ENCODE data around the gene SDHAF3.
"Not testable (repeated sequence)": the region's sequence is repeated elsewhere in the genome, so short reads cannot be mapped to it uniquely, and the experiment has no call there.

The SDHAF3 gene

DNA sequence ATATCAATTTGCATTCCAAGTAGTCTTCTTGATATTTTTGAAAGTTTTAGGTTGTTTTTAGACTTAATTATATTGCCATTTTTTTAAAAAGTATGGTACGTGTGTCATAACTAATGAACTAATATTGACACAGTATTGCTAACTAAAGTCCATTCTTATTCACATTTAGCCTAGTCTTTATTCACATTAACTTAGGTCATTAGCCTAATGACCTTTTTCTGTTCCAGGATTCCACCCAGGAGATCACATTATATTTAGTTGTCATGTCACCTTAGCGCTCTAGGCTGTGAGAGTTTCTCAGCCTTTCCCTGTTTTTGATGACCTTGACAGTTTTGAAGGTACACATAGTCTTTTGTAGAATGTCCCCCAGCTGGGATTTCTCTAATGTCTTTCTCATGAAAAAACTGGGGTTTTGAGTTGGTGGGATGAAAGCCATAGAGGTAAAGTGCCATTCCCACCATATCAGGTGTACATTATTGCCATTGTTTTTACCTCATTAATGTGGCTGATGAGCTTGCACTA lies 38.5 kb downstream of the SDHAF3 start:
- H3K79me2 ChIP-seq (ENCODE audit: control insufficient read depth, insufficient read depth, low read length) = no peaks in the 10 kb centered on the region
- no peak overlapping the region for H3K18ac ChIP-seq (ENCODE audit: low read length)
- no peak overlapping the region for H3K4me2 ChIP-seq (ENCODE audit: low read length)
- H3K79me1 ChIP-seq (ENCODE audit: low read length) = peaks cover 3% of the 10 kb centered on the region
- no peaks in the 10 kb centered on the region for H3K36me3 ChIP-seq (ENCODE audit: control insufficient read depth, insufficient read depth, low read length)
- no peak overlapping the region for H4K5ac ChIP-seq (ENCODE audit: low read length)
- H3K9ac ChIP-seq (ENCODE audit: low read length) = no peak overlapping the region
- no peak overlapping the region for H2BK15ac ChIP-seq (replicated peaks; ENCODE audit: low read depth)
- no peak for DNase-seq
- H2BK120ac ChIP-seq (ENCODE audit: low read depth, low read length) = no peak overlapping the region
- H4K8ac ChIP-seq (ENCODE audit: low read depth, low read length) = no peak overlapping the region
- no peaks in the 10 kb centered on the region for H3K27me3 ChIP-seq (ENCODE audit: insufficient read depth, low read length, poor library complexity)
- H3K23ac ChIP-seq (ENCODE audit: low read length) = no peak overlapping the region
- no peak overlapping the region for H3K4me3 ChIP-seq (ENCODE audit: low read length)
- WGBS (ENCODE audit: extremely low coverage, insufficient coverage, low lambda C conversion rate) = no CpG with 5 or more reads among the region's 2 CpGs
- H3K4ac ChIP-seq (ENCODE audit: low read depth, low read length) = no peak overlapping the region
- no peak overlapping the region for H3K56ac ChIP-seq (ENCODE audit: low read length)
- H2BK5ac ChIP-seq (ENCODE audit: low read length) = no peak overlapping the region
- no peaks in the 10 kb centered on the region for H3K4me1 ChIP-seq (ENCODE audit: control insufficient read depth, low read depth, low read length)
- no peak overlapping the region for H3K27ac ChIP-seq (ENCODE audit: low read depth, low read length)
- no peak overlapping the region for H2AK5ac ChIP-seq (ENCODE audit: low read length)

DNA sequence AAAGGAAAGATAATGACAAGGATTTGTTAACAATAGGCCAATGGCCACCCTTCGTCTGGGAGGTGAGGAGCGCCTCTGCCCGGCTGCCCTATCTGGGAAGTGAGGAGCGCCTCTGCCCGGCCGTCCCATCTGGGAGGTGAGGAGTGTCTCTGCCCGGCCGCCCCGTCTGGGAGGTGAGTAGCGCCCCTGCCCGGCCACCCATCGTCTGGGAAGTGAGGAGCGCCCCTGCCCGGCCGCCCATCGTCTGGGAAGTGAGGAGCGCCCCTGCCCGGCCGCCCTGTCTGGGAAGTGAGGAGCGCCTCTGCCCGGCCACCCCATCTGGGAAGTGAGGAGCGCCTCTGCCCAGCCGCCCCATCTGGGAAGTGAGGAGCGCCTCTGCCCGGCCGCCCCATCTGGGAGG lies 42.5 kb downstream of the SDHAF3 start:
- H3K27ac ChIP-seq (ENCODE audit: low read depth, low read length); H2BK120ac ChIP-seq (ENCODE audit: low read depth, low read length); H3K36me3 ChIP-seq (ENCODE audit: control insufficient read depth, insufficient read depth, low read length); H2AK5ac ChIP-seq (ENCODE audit: low read length); H4K8ac ChIP-seq (ENCODE audit: low read depth, low read length); H3K9ac ChIP-seq (ENCODE audit: low read length); H3K4me3 ChIP-seq (ENCODE audit: low read length); H3K27me3 ChIP-seq (ENCODE audit: insufficient read depth, low read length, poor library complexity); H3K23ac ChIP-seq (ENCODE audit: low read length); H3K4ac ChIP-seq (ENCODE audit: low read depth, low read length); H3K79me2 ChIP-seq (ENCODE audit: control insufficient read depth, insufficient read depth, low read length); H3K4me2 ChIP-seq (ENCODE audit: low read length); DNase-seq; H3K18ac ChIP-seq (ENCODE audit: low read length); H4K5ac ChIP-seq (ENCODE audit: low read length); H3K4me1 ChIP-seq (ENCODE audit: control insufficient read depth, low read depth, low read length); H2BK5ac ChIP-seq (ENCODE audit: low read length); H3K56ac ChIP-seq (ENCODE audit: low read length); H2BK15ac ChIP-seq (replicated peaks; ENCODE audit: low read depth); H3K79me1 ChIP-seq (ENCODE audit: low read length): not testable (repeated sequence)
- WGBS (ENCODE audit: extremely low coverage, insufficient coverage, low lambda C conversion rate) = no CpG with 5 or more reads among the region's 26 CpGs

DNA sequence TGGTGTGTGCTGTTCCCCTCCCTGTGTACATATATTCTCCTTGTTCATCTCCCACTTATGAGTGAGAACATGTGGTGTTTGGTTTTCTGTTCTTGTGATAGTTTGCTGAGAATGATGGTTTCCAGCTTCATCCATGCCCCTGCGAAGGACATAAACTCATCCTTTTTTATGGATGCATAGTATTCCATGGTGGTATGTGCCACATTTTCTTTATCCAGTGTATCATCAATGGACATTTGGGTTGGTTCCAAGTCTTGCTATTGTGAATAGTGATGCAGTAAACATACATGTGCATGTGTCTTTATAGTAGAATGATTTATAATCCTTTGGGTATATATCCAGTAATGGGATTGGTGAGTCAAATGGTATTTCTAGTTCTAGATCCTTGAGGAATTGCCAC lies 44.1 kb downstream of the SDHAF3 start:
- H2AK5ac ChIP-seq (ENCODE audit: low read length); DNase-seq; H2BK120ac ChIP-seq (ENCODE audit: low read depth, low read length); H3K79me2 ChIP-seq (ENCODE audit: control insufficient read depth, insufficient read depth, low read length); H3K23ac ChIP-seq (ENCODE audit: low read length); H4K8ac ChIP-seq (ENCODE audit: low read depth, low read length); H3K18ac ChIP-seq (ENCODE audit: low read length); H3K27ac ChIP-seq (ENCODE audit: low read depth, low read length); H2BK5ac ChIP-seq (ENCODE audit: low read length); H3K79me1 ChIP-seq (ENCODE audit: low read length); H3K4ac ChIP-seq (ENCODE audit: low read depth, low read length); H3K4me3 ChIP-seq (ENCODE audit: low read length); H4K5ac ChIP-seq (ENCODE audit: low read length); H3K9ac ChIP-seq (ENCODE audit: low read length); H3K56ac ChIP-seq (ENCODE audit: low read length); H3K27me3 ChIP-seq (ENCODE audit: insufficient read depth, low read length, poor library complexity); H3K36me3 ChIP-seq (ENCODE audit: control insufficient read depth, insufficient read depth, low read length); H3K4me2 ChIP-seq (ENCODE audit: low read length); H3K4me1 ChIP-seq (ENCODE audit: control insufficient read depth, low read depth, low read length); H2BK15ac ChIP-seq (replicated peaks; ENCODE audit: low read depth): not testable (repeated sequence)
- WGBS (ENCODE audit: extremely low coverage, insufficient coverage, low lambda C conversion rate) = no CpG with 5 or more reads among the region's 1 CpG

DNA sequence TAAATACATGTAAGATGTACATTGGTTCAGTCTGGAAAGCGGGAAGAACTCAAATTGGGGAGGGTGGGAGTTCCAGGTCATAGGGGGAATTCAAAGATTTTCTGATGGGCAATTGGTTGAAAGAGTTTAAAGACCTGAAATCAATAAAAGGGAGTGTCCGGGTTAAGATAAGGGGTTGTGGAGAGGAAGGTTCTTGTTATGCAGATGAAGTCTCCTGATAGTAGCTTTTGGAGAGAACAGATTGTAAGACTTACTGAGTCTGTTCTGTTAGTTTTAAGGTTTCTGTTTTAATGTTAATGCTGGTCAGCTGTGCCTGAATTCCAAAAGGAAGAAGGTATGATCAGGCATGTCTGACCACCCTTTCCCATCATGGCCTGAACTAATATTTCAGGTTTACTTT lies 48.8 kb downstream of the SDHAF3 start:
- no peaks in the 10 kb centered on the region for H3K36me3 ChIP-seq (ENCODE audit: control insufficient read depth, insufficient read depth, low read length)
- H3K4ac ChIP-seq (ENCODE audit: low read depth, low read length) = no peak overlapping the region
- no peaks in the 10 kb centered on the region for H3K79me2 ChIP-seq (ENCODE audit: control insufficient read depth, insufficient read depth, low read length)
- H3K4me1 ChIP-seq (ENCODE audit: control insufficient read depth, low read depth, low read length) = no peaks in the 10 kb centered on the region
- no peak overlapping the region for H3K9ac ChIP-seq (ENCODE audit: low read length)
- no peak overlapping the region for H4K8ac ChIP-seq (ENCODE audit: low read depth, low read length)
- no peak overlapping the region for H2BK15ac ChIP-seq (replicated peaks; ENCODE audit: low read depth)
- H3K27me3 ChIP-seq (ENCODE audit: insufficient read depth, low read length, poor library complexity) = no peaks in the 10 kb centered on the region
- H3K18ac ChIP-seq (ENCODE audit: low read length) = no peak overlapping the region
- H3K27ac ChIP-seq (ENCODE audit: low read depth, low read length) = no peak overlapping the region
- H2BK120ac ChIP-seq (ENCODE audit: low read depth, low read length) = no peak overlapping the region
- H3K4me2 ChIP-seq (ENCODE audit: low read length) = no peak overlapping the region
- DNase-seq = no peak
- H3K23ac ChIP-seq (ENCODE audit: low read length) = no peak overlapping the region
- H3K79me1 ChIP-seq (ENCODE audit: low read length) = no peaks in the 10 kb centered on the region
- no peak overlapping the region for H3K4me3 ChIP-seq (ENCODE audit: low read length)
- no peak overlapping the region for H4K5ac ChIP-seq (ENCODE audit: low read length)
- H3K56ac ChIP-seq (ENCODE audit: low read length) = no peak overlapping the region
- H2BK5ac ChIP-seq (ENCODE audit: low read length) = no peak overlapping the region
- no CpG with 5 or more reads among the region's 2 CpGs for WGBS (ENCODE audit: extremely low coverage, insufficient coverage, low lambda C conversion rate)
- no peak overlapping the region for H2AK5ac ChIP-seq (ENCODE audit: low read length)

DNA sequence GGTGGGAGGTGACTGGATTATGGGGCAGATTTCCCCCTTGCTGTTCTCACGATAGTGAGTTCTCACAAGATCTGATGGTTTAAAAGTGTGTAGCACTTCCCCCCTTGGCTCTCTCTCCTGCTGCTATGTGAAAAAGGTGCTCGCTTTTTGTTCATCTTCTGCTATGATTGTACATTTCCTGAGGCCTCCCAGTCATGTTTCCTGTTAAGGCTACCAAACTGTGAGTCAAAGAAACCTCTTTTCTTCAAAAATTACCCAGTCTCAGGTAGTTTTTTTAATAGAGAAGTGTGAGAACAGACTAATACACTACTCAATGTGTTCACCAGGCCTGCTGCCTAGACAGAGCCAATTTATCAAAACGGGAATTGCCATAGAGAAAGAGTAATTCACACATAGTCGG lies 49.7 kb downstream of the SDHAF3 start:
- no peak overlapping the region for H3K9ac ChIP-seq (ENCODE audit: low read length)
- no peaks in the 10 kb centered on the region for H3K79me2 ChIP-seq (ENCODE audit: control insufficient read depth, insufficient read depth, low read length)
- no peak overlapping the region for H2AK5ac ChIP-seq (ENCODE audit: low read length)
- H3K18ac ChIP-seq (ENCODE audit: low read length) = no peak overlapping the region
- no peaks in the 10 kb centered on the region for H3K4me1 ChIP-seq (ENCODE audit: control insufficient read depth, low read depth, low read length)
- H4K8ac ChIP-seq (ENCODE audit: low read depth, low read length) = no peak overlapping the region
- no peak overlapping the region for H3K23ac ChIP-seq (ENCODE audit: low read length)
- H2BK15ac ChIP-seq (replicated peaks; ENCODE audit: low read depth) = no peak overlapping the region
- H3K4me2 ChIP-seq (ENCODE audit: low read length) = no peak overlapping the region
- no peak overlapping the region for H2BK120ac ChIP-seq (ENCODE audit: low read depth, low read length)
- H3K79me1 ChIP-seq (ENCODE audit: low read length) = no peaks in the 10 kb centered on the region
- no peak overlapping the region for H4K5ac ChIP-seq (ENCODE audit: low read length)
- H3K56ac ChIP-seq (ENCODE audit: low read length) = no peak overlapping the region
- no peak overlapping the region for H2BK5ac ChIP-seq (ENCODE audit: low read length)
- H3K4me3 ChIP-seq (ENCODE audit: low read length) = no peak overlapping the region
- no peak overlapping the region for H3K4ac ChIP-seq (ENCODE audit: low read depth, low read length)
- WGBS (ENCODE audit: extremely low coverage, insufficient coverage, low lambda C conversion rate) = no CpG with 5 or more reads among the region's 4 CpGs
- DNase-seq = no peak
- no peaks in the 10 kb centered on the region for H3K27me3 ChIP-seq (ENCODE audit: insufficient read depth, low read length, poor library complexity)
- H3K27ac ChIP-seq (ENCODE audit: low read depth, low read length) = no peak overlapping the region
- no peaks in the 10 kb centered on the region for H3K36me3 ChIP-seq (ENCODE audit: control insufficient read depth, insufficient read depth, low read length)

DNA sequence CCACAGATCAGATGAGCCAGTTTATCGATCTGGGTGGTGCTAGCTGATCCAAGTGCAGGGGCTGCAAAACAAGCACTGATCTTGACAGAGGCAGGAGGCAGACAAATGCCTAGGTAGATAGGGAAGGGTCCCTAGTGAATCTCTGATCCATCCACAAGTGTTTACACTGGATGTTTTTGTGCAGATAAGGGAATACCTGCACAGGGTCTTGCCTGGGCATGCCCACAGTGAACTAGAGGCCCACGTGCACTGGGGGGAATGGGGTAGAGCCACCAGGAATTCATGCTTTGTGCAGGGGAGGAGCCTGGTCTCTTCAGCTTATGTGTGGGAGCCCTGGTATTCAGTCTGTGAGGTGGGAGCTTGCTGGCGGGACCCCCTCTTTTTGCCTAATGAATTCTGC lies 50.3 kb downstream of the SDHAF3 start:
- H3K27me3 ChIP-seq (ENCODE audit: insufficient read depth, low read length, poor library complexity) = no peaks in the 10 kb centered on the region
- H2AK5ac ChIP-seq (ENCODE audit: low read length) = no peak overlapping the region
- no peak overlapping the region for H3K18ac ChIP-seq (ENCODE audit: low read length)
- no peak overlapping the region for H3K9ac ChIP-seq (ENCODE audit: low read length)
- no peak overlapping the region for H2BK120ac ChIP-seq (ENCODE audit: low read depth, low read length)
- H3K79me1 ChIP-seq (ENCODE audit: low read length) = no peaks in the 10 kb centered on the region
- H3K4me2 ChIP-seq (ENCODE audit: low read length) = no peak overlapping the region
- no peak overlapping the region for H2BK5ac ChIP-seq (ENCODE audit: low read length)
- H3K4me1 ChIP-seq (ENCODE audit: control insufficient read depth, low read depth, low read length) = no peaks in the 10 kb centered on the region
- H3K4me3 ChIP-seq (ENCODE audit: low read length) = no peak overlapping the region
- H3K56ac ChIP-seq (ENCODE audit: low read length) = no peak overlapping the region
- WGBS (ENCODE audit: extremely low coverage, insufficient coverage, low lambda C conversion rate) = no CpG with 5 or more reads among the region's 3 CpGs
- no peak overlapping the region for H4K5ac ChIP-seq (ENCODE audit: low read length)
- no peaks in the 10 kb centered on the region for H3K79me2 ChIP-seq (ENCODE audit: control insufficient read depth, insufficient read depth, low read length)
- H4K8ac ChIP-seq (ENCODE audit: low read depth, low read length) = no peak overlapping the region
- no peak overlapping the region for H3K23ac ChIP-seq (ENCODE audit: low read length)
- H3K27ac ChIP-seq (ENCODE audit: low read depth, low read length) = no peak overlapping the region
- no peak overlapping the region for H3K4ac ChIP-seq (ENCODE audit: low read depth, low read length)
- no peaks in the 10 kb centered on the region for H3K36me3 ChIP-seq (ENCODE audit: control insufficient read depth, insufficient read depth, low read length)
- H2BK15ac ChIP-seq (replicated peaks; ENCODE audit: low read depth) = no peak overlapping the region
- no peak for DNase-seq
